ENCODE data around the gene KIAA0319L.

The KIAA0319L gene

GRCh38 chr1:35573198-35574124 is 16.3 kb upstream of the KIAA0319L start, which contains the start of gene TFAP2E:
Gene TFAP2E, plus strand, starts transcription at chr1:35573314. Its CDS starts 264 bp downstream, at chr1:35573578.
- peak; percentile 39 for ATAC-seq
- DNase-seq (ENCODE audit: low spot score in 2 of 2), result no peak
- peak within 1 kb of the TSS; percentile 33 for H3K4me3 Mint-ChIP-seq

GRCh38 chr1:35572296-35572695 is 15.1 kb upstream of the KIAA0319L start:
- Mint-ChIP-seq H3K4me1 (peaks cover 41% of the 10 kb centered on the region), H3K9me3 (no peaks in the 10 kb centered on the region), H3K36me3 (peaks cover 7% of the 10 kb centered on the region), H3K4me3 (no peak overlapping the region), H3K27ac (no peak overlapping the region)
- ATAC-seq, result no peak
- DNase-seq (ENCODE audit: low spot score in 2 of 2), result no peak

More at GRCh38 chr1:35573198-35574124, 16.3 kb upstream of the KIAA0319L start, which contains the start of gene TFAP2E:
- Mint-ChIP-seq H3K36me3 (peaks cover 7% of the 10 kb centered on the region), H3K27ac (no peak within 1 kb of the TSS), H3K9me3 (no peaks in the 10 kb centered on the region), H3K4me1 (peaks cover 53% of the 10 kb centered on the region)

DNA sequence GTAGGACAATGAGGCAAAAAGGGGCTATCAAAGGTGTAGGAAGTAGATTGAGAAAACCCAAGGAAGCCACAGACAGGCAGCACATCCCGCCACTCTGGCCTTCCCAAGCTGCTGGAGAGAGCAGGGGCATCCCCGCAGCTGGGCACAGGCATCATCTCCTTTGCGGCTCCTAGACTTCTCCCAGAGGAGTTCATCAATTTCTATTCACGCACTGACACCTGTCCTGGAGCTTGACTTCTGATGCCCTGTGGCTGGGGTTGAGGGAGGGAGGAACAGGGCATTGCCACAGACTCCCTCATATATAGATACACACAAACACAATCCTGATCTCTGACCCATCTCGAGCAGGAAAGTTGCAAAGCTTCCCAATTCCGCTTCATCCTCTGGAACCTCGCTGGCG is 14.1 kb upstream of the KIAA0319L start:
- H3K36me3 Mint-ChIP-seq, result peaks cover 14% of the 10 kb centered on the region
- DNase-seq (ENCODE audit: low spot score in 2 of 2), result no peak
- no peaks in the 10 kb centered on the region for H3K9me3 Mint-ChIP-seq
- H3K4me3 Mint-ChIP-seq, result no peak overlapping the region
- H3K4me1 Mint-ChIP-seq, result peaks cover 34% of the 10 kb centered on the region
- no peak overlapping the region for H3K27ac Mint-ChIP-seq
- no peak for ATAC-seq

GRCh38 chr1:35570589-35571137 is 13.5 kb upstream of the KIAA0319L start:
- no peak overlapping the region for H3K4me3 Mint-ChIP-seq
- H3K4me1 Mint-ChIP-seq, result peaks cover 28% of the 10 kb centered on the region
- no peaks in the 10 kb centered on the region for H3K9me3 Mint-ChIP-seq
- peak overlapping the region; percentile 37 for H3K27ac Mint-ChIP-seq
- peaks cover 14% of the 10 kb centered on the region for H3K36me3 Mint-ChIP-seq
- DNase-seq (ENCODE audit: low spot score in 2 of 2), result no peak
- ATAC-seq, result no peak

GRCh38 chr1:35569936-35570335 is 12.7 kb upstream of the KIAA0319L start:
- no peak for ATAC-seq

GRCh38 chr1:35568975-35569395 is 11.8 kb upstream of the KIAA0319L start:
- ATAC-seq (peak; percentile 63), DNase-seq (ENCODE audit: low spot score in 2 of 2) (peak; percentile 57 to 81)
- Mint-ChIP-seq H3K27ac (no peak overlapping the region), H3K4me3 (no peak overlapping the region), H3K4me1 (peaks cover 33% of the 10 kb centered on the region), H3K36me3 (peaks cover 25% of the 10 kb centered on the region), H3K9me3 (no peaks in the 10 kb centered on the region)

More at GRCh38 chr1:35569936-35570335, 12.7 kb upstream of the KIAA0319L start:
- Mint-ChIP-seq H3K4me3 (no peak overlapping the region), H3K9me3 (no peaks in the 10 kb centered on the region), H3K36me3 (peaks cover 15% of the 10 kb centered on the region), H3K4me1 (peaks cover 23% of the 10 kb centered on the region), H3K27ac (peak overlapping the region; percentile 37)
- no peak for DNase-seq (ENCODE audit: low spot score in 2 of 2)

DNA sequence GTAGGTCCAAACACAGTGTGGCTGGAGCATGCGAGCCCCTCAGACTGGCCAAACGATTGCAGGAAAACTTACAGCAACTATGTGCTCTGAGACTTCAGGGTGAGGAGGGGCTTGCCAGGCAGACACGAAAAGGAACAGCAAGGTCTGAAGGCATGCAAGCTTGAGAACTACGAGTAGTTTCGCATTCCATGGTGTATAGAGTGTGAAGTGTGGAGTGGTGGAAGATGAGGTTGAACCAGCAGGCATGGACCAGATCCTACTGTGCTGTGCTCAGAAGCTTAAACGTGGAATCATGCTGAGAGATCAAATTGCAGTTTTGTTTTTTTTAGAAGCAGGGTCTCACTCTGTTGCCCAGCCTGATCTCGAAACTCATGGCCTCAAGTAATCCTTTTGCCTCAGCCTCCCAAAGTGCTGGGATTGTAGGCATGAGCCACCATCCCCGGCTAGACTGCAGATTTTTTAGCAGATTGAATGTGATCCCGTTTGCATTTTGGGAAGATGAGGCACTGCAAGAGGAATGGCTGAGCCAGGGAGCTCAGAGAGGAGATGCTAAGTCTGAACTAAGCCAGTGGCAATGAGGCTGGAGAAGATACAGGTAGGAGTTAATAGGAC is 10.8 kb upstream of the KIAA0319L start:
- Mint-ChIP-seq H3K9me3 (no peaks in the 10 kb centered on the region), H3K36me3 (peaks cover 34% of the 10 kb centered on the region), H3K4me3 (no peak overlapping the region), H3K27ac (no peak overlapping the region), H3K4me1 (peaks cover 39% of the 10 kb centered on the region)
- no peak for DNase-seq (ENCODE audit: low spot score in 2 of 2)
- ATAC-seq, result no peak

DNA sequence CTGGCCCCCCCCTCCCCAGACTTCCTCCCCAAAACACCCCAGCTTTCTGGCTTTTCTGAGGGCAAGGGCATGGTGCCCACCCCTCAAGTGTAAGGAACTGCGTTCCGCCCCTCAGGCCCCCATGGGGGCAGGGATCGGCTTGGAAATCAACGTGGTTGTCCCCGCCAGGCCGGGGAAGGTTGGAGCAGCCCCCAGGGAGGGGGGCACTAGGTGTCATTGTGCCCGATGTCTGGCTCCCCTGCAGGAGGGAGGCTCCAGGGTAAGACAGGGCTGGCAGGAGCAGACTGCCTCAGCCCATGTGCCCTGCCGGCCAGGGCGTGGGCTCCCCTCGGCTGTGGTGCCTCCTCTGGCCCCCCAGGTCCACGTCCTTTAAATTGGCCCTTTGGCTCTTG is 8.5 kb upstream of the KIAA0319L start:
- Mint-ChIP-seq H3K36me3 (peaks cover 51% of the 10 kb centered on the region), H3K4me1 (peaks cover 57% of the 10 kb centered on the region), H3K4me3 (no peak overlapping the region), H3K27ac (no peak overlapping the region), H3K9me3 (no peaks in the 10 kb centered on the region)
- ATAC-seq (no peak), DNase-seq (ENCODE audit: low spot score in 2 of 2) (no peak)

GRCh38 chr1:35564884-35565741 is 7.9 kb upstream of the KIAA0319L start:
- Mint-ChIP-seq H3K27ac (peak overlapping the region; percentile 85), H3K4me3 (no peak overlapping the region), H3K9me3 (no peaks in the 10 kb centered on the region), H3K4me1 (peaks cover 52% of the 10 kb centered on the region), H3K36me3 (peaks cover 53% of the 10 kb centered on the region)
- DNase-seq (ENCODE audit: low spot score in 2 of 2), result no peak
- no peak for ATAC-seq

DNA sequence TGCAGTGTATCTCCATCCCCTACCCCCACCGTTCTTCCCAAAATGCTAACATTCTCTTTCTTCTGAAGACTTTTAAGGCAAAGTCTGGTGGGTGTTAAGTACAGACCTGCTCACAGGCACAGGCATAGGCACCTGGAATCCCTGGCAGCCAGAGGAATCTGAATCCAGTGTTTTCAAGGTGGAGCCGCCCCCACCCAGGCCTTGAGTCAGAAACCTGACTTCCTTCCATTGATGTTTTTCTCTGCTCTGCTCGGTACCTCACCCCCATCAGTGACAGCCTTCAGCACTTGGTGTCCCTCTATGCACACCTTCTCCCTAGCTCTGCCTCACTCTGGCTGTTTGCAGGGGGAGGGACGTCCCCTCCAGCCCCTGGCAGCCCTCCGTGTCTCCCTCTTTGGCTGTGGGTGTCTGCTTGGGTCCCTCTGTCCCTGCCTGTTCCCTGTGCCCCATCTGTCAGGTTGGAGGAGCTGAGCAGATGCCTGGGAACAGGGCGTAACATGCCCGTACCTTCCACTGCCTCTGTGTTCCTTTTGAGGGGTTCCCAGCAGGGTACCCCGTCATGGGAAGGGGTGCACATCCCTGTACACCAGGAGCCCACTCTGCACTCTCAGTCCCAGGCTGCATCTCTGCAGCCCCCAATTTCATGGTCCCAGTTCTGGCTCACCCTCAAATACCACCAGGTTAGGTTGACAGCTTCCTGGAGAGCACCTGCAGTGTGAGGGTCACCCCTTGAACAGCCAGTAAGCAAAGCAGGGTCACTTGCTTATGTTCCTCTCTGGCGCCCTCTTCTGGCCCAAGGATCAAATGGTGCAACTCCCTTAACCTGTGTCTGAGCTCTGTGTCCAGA is 7.1 kb upstream of the KIAA0319L start:
- H3K9me3 Mint-ChIP-seq, result no peaks in the 10 kb centered on the region
- H3K4me3 Mint-ChIP-seq, result no peak overlapping the region
- DNase-seq (ENCODE audit: low spot score in 2 of 2) (peak; percentile 73 to 91), ATAC-seq (peak; percentile 76)
- H3K4me1 Mint-ChIP-seq, result peaks cover 52% of the 10 kb centered on the region
- H3K36me3 Mint-ChIP-seq, result peaks cover 53% of the 10 kb centered on the region
- peak overlapping the region; percentile 85 for H3K27ac Mint-ChIP-seq

- ATAC-seq (no peak), DNase-seq (ENCODE audit: low spot score in 2 of 2) (no peak)
- H3K4me3 Mint-ChIP-seq, result no peak overlapping the region
- peaks cover 55% of the 10 kb centered on the region for H3K4me1 Mint-ChIP-seq
- H3K9me3 Mint-ChIP-seq, result no peaks in the 10 kb centered on the region
- H3K36me3 Mint-ChIP-seq, result peaks cover 55% of the 10 kb centered on the region
- peak overlapping the region; percentile 29 for H3K27ac Mint-ChIP-seq
Measured at GRCh38 chr1:35563166-35563565, 6.0 kb upstream of the KIAA0319L start.

DNA sequence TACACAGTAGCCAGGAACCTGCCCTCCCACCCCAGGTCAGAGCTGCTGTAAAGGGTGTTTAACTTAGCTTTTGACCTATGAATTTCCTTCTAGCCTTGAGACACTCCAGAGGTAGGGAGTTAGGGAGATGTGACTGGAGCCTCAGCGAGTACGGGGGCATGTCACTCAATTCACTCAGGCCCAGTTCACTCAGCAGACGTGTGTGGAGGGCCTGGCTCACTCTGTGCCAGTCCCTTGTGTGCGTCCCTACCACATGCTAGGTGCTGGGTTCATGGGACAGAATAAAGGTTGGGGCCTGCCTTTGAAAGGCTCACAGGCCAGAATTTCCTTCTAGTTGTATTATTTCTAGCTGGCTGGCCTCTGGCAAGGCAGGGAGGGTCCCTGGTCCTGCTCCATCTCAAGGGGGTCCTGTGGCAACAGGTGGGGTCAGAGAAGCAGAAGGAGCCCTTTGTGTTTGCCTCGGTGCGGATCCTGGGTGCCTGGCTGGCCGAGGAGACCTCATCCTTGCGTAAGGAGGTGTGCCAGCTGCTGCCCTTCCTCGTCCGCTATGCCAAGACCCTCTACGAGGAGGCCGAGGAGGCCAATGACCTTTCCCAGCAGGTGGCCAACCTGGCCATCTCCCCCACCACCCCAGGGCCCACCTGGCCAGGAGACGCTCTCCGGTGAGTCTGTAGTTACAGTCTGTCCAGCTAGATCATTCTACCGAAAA is 4.9 kb upstream of the KIAA0319L start:
- Mint-ChIP-seq H3K4me1 (peaks cover 59% of the 10 kb centered on the region), H3K27ac (peak overlapping the region; percentile 29), H3K4me3 (no peak overlapping the region), H3K9me3 (no peaks in the 10 kb centered on the region), H3K36me3 (peaks cover 64% of the 10 kb centered on the region)
- DNase-seq (ENCODE audit: low spot score in 2 of 2) (no peak), ATAC-seq (no peak)

DNA sequence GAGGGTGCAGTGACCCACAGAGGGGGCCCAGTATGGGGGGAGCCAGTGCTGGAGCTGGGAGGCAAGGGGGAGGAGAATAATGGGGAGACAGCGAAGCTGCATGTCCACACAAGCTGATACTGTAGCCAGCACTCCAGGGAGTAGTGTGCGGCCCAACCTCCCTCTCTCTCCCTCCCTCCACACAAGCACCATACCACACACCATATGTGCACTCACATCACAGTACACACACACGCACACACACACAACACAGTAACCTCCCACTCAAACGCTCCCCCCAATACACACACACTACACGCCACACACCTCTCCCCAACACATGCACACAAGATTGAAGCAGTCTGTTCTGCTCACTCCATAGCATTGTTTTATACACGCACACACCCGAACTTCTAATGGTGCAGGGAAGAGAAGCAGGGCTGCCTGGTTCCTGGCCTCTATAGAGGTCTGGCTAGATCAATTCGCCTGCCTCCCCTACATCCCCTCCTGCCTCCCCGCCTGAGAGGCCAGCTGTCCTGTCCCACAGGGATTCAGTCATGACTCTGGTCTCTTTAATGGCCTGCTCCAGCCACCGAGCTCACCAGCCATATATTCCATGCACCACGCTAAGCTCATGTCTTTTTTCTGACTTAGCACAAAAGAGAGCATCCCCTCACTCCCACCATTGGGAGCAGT is 4.2 kb upstream of the KIAA0319L start:
- Mint-ChIP-seq H3K4me1 (peaks cover 62% of the 10 kb centered on the region), H3K4me3 (no peak overlapping the region), H3K36me3 (peaks cover 58% of the 10 kb centered on the region), H3K27ac (peak overlapping the region; percentile 26), H3K9me3 (no peaks in the 10 kb centered on the region)
- ATAC-seq, result no peak
- DNase-seq (ENCODE audit: low spot score in 2 of 2), result no peak
